Measurements from ENCODE around the gene GNB2.
"Not testable (repeated sequence)": the region's sequence is repeated elsewhere in the genome, so short reads cannot be mapped to it uniquely, and the experiment has no call there.

GNB2 gene

GRCh38 chr7:100665168-100665726 is 8.3 kb upstream of the GNB2 start:
- DNase-seq, result no peak

- no peak for DNase-seq
Measured at GRCh38 chr7:100667331-100668068, 6.0 kb upstream of the GNB2 start.

DNA sequence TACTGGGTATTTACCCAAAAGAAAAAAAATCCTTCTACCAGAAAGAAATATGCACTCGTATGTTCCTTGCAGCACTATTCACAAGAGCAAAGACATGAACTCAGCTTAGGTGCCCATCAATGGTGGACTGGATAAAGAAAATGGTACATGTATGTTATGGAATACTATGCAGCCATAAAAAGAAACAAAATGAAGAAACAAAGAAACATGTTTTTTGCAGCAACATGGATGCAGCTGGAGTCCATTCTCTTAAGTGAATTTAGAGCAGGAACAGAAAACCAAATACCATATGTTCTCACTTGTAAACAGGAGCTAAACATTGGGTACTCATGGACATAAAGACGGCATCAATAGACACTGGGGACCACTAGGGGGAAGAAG is 5.5 kb upstream of the GNB2 start:
- no peak for DNase-seq

GRCh38 chr7:100669106-100669505 is 4.4 kb upstream of the GNB2 start:
- DNase-seq, result not testable (repeated sequence)

DNA sequence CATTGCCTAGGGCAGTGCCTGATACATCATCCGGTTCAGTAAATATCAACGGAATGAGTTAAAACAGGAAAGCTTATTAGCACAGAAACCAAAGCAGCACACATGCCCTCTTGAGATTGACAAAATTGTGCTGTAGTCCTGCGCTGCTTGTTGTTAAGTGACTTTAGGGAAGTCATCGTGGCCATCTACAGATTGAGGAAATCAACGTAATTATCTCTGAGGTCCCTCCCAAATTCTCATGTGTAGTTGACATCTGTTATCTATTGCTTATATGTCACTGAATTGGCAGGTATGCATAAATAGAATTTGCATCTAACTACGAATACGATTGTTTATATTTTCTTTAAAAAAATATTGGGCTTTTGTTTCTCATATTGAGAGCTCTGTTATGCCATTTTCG is 3.5 kb upstream of the GNB2 start:
- no peak for DNase-seq

DNA sequence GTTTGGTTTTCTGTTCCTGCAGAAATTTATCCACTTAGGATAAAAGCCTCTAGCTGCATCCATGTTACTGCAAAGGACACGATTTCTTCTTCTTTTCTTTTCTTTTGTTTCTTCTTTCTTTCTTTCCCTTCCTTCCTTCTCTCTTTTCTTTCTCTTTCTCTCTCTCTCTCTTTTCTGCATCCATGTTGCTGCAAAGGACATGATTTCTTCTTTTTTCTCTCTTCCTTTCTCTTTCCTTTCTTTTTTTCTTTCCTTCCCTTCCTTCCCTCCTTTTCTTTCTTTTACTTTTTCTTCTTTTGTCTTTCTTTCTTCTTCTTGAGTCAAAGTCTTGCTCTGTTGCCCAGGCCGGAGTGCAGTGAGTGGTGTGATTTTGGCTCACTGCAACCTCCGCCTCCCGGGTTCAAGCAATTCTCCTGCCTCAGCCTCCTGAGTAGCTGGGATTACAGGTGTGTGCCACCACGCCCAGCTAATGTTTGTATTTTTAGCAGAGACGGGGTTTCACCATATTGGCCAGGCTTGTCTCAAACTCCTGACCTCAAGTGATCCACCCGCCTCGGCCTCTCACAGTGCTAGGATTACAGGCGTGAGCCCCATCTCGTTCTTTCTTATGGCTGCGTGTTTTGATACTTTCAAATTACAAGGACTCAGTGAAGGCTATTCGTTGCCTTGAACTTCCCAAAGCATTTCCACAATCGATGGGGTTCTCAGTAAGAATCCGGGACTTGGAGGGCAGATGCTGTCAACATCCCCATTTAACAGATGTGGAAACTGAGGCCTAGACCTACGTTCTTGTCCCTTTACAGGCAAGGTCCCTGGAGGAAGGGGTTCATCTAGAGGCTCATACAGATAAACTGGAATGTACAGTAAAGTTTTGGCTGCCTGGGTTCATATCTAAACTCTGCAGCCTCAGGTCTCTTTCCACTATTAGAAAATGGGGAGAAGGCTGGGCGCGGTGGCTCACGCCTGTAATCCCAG is 1.9 kb upstream of the GNB2 start:
- DNase-seq, result no peak

DNA sequence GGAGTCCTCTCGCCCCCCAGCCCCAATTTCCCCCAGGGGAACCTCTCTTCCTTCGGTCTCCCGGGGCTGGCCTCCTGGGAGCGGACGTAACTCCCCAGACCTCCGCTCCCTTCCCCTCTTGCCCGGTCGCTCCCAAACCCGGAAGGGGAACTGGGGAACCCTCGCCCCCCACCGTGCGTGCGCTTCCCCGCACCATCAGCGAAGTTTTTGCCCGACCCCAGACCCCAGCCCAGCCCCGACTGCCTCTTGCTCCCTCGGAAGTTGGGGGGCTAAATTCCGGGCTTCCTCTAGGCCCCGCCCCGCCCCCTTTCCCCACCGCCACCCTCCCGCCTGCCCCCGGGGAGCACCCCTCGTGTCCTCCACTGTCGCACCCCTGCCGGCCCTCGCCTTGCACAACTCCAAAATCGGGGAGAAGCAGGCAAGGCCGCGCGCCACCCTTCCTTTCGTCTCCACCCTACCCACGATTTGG is 436 bp downstream of the GNB2 start:
- peak; percentile 43 to 57 for DNase-seq

GRCh38 chr7:100674411-100675104 is 1.0 kb downstream of the GNB2 start:
- DNase-seq, result no peak

DNA sequence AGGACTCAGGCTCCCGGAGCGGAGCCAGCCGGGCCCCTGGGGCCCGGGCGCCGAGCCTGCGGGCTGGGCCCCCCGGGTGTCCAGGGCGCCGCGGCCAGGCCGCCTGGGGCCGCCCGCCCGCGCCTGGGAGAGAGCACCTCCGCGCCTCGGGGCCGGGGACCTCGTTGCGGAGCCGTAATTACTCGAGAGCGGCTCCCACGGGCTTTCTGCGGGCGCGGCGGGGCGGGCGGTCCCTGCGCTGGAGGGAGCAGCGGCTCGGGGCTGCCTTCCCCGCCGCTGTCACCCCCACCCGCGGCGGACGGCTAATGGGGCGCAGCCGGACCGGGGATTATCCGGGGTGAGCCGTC is 1.5 kb downstream of the GNB2 start:
- no peak for DNase-seq

- DNase-seq, result peak; percentile 96
Measured at GRCh38 chr7:100675581-100676350, 2.2 kb downstream of the GNB2 start.

DNA sequence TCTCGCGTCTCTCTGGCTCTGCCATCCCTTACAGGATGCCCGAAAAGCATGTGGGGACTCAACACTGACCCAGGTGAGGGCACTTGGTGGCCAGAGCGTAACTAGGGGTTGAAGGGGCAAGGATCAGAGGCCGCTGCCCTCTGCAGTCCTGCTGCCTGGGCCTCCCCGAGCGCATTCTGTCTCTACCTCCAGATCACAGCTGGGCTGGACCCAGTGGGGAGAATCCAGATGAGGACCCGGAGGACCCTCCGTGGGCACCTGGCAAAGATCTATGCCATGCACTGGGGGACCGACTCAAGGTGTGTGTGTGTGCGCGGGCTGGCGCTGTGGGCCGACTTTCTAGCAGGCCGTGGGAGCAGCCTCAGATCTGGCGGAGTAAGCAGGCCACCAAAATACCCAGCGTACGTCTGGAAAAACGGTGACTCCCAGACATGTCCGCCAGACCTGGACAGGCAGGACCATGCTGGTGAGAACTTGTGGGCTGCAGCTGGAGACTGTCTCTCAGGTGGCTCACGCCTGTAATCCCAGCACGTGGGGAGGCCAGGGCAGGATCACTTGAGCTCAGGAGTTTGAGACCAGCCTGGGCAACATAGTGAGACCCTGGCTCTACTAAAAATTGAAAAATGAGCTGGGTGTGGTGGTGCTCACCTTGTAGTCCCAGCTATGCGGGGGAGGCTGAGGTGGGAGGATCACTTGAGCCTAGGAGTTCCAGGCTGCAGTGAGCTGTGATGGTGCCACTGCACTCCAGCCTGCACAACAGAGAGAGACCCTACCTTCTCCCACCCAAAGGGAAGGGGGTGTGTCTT is 3.2 kb downstream of the GNB2 start:
- DNase-seq, result no peak

DNA sequence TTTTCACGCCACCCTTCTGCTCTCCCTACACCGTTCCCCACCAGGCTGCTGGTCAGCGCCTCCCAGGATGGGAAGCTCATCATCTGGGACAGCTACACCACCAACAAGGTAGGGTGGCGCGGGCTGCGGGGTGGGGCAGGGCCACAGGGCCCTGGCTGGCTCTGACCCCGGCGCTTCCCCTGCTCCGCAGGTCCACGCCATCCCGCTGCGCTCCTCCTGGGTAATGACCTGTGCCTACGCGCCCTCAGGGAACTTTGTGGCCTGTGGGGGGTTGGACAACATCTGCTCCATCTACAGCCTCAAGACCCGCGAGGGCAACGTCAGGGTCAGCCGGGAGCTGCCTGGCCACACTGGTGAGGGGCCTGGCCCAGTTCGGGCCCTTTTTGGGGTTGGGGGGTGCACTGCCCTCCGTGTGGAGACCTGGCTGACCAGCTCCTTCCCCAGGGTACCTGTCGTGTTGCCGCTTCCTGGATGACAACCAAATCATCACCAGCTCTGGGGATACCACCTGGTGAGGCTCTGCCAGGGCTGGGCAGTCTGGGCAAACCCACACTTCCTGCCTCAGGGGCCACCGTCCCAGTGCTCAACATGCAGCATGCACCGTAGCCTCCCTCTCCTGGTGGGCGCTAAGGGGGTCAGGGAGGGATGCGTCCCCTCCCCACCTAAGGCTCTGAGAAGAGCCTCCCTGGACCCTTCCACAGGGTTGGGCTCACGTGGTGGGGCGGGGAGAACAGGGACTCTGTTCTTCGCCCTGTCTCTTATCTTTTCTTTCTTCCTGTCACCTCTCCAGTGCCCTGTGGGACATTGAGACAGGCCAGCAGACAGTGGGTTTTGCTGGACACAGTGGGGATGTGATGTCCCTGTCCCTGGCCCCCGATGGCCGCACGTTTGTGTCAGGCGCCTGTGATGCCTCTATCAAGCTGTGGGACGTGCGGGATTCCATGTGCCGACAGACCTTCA is 4.0 kb downstream of the GNB2 start:
- no peak for DNase-seq

GRCh38 chr7:100678291-100678984 is 4.9 kb downstream of the GNB2 start:
- DNase-seq, result no peak

DNA sequence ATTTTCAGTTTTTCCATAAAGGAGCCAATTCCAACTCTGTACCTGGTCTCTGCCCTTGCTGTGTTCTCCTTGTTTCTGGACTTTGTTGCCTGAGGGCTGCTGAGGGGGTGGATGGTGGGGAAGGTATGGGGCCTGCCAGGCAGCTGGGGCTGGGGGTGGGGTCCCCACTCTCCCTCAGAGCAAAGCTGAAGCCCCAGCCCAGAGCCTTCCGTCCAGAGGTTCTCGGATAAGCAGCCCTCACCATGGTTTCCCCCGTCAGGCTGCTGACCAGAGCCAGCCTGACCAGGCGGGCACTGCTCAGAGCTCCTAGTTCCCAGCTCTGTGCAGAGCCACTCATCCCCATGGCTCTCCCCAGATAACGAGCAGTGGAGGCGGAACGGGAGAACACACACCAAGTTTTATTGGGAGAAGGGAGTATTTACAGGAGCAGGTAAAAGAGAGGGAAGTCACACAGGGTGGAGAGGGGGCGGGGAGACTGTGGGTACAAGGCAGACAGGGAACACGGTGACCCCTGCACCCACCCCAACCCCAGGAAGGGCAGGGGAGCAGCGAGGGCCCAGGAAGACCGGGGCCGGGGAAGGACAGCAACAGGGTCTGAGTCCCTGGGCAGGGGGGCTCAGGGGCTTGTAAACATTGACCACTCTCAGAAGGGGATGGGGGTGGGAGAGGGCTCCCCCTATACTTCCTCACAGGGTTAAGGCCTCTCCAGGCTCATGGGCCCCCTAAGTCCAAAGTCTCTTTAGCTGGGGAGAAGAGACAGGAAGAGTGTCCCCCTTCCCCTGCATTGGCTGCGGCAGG is 5.8 kb downstream of the GNB2 start:
- no peak for DNase-seq

GRCh38 chr7:100679927-100680575 is 6.5 kb downstream of the GNB2 start:
- DNase-seq, result peak; percentile 38 to 45

- no peak for DNase-seq
Measured at GRCh38 chr7:100680576-100681271, 7.2 kb downstream of the GNB2 start.

- no peak for DNase-seq
Measured at GRCh38 chr7:100681491-100682227, 8.1 kb downstream of the GNB2 start.
